Measurements from ENCODE around the gene CCR8.

CCR8 gene

DNA sequence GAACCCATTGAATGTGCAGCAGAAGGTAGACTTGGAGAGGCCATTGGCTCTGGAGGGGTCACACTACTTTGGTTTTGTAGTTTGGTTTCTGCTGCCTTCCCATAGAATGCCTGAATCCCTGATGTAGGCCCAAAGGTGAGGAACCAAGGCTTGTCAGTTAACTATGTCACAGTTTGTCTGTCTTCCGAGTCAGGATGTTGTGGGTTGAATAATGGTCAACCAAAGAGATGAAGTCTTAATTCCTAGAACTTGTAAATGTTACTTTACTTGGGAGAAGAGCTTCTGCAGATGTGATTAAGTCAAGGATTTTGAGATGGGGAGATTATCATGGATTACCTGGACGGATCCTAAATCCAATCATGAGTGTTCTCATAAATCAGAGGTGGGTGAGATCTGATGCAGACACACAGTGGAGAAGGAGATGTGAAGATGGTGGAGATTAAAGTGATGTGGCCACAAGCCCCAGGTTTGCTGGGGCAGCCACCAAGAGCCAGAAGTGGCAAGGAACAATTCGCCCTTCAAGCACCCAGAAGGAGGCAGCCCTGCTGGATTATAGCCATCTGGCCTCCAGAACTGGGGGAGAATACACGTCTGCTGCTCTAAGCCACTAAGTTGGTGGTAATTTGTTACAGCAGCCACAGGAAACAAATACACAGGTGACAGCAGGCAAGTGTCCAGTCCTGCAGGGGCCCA is 2.3 kb upstream of the CCR8 start:
- TF ChIP-seq CTCF (conservative IDR thresholded peaks at IDR 0.05) = no peak
- no peak overlapping the region for H3K27ac ChIP-seq

DNA sequence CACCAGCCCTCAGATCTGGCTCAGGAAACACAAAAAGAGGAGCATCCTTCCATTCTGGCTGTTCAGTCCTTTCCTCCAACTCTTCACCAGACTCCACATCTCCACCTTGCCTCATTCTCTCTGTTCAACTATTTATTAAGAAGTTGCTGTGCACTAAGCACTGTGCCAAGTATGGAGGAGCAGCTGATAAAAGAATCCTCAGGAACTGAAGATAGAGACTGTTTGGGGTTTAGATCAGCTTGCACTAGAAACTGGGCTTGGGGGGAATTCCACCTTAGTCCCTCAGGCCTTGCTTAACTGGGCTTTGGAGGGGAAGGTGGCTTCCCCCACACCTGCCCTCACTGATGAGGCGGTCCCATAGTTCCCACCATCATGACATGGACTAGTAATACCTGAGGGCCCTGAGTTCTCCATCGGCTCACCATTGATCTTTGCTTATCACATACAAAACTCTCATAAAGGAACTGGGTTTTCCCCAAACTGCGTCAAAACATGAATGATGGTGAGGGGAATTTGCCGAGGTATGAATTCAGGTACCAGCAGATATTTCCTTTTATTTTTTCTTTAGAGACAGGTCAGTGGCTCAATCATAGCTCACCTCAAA is 1.7 kb upstream of the CCR8 start:
- no peak for TF ChIP-seq CTCF (conservative IDR thresholded peaks at IDR 0.05)
- no peak overlapping the region for H3K27ac ChIP-seq

DNA sequence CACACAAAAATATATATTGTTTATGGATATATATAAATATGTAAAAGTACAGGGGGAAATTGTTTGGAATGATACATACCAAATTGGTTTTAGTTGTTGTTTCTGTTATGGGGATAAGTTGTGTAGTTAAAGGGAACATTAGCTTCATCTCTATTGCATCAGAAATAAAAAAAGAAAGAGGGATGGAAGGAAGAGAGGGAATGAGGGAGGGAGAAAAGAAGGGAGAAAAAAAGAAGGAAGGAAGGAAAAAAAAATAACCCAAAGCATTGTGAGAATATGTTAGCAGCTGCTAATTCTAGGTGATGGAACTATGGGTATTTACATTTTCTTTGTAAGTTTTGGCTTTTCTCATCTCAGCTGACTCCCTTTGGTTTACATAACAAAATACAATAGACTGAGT is 1.3 kb downstream of the CCR8 start:
- no peak for TF ChIP-seq CTCF (conservative IDR thresholded peaks at IDR 0.05)
- H3K27ac ChIP-seq = no peak overlapping the region

DNA sequence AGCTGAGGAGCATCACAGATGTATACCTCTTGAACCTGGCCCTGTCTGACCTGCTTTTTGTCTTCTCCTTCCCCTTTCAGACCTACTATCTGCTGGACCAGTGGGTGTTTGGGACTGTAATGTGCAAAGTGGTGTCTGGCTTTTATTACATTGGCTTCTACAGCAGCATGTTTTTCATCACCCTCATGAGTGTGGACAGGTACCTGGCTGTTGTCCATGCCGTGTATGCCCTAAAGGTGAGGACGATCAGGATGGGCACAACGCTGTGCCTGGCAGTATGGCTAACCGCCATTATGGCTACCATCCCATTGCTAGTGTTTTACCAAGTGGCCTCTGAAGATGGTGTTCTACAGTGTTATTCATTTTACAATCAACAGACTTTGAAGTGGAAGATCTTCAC is 3.0 kb downstream of the CCR8 start:
- TF ChIP-seq CTCF (conservative IDR thresholded peaks at IDR 0.05) = no peak

DNA sequence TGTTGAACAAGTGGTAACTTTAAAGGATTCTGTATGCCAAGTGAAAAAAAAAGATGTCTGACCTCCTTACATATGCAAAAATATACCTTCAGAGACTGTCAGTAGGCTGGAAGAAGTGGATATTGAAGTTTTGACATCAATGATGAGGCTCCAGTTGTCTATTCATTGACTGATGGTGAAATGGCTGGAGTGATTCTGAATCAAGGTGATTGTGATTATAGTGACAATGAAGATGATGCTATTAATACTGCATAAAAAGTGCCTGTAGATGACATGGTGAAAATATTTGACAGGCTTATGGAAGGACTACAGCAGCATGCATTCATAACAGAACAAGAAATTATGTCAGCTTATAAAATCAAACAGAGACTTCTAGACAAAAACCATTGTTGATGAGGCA is 4.1 kb downstream of the CCR8 start:
- TF ChIP-seq CTCF (conservative IDR thresholded peaks at IDR 0.05) = no peak
- no peak overlapping the region for H3K27ac ChIP-seq

More for the DNA sequence above, 3.0 kb downstream of the CCR8 start:
- H3K27ac ChIP-seq = no peak overlapping the region

GRCh38 chr3:39334205-39334604 is 4.7 kb downstream of the CCR8 start:
- no peak overlapping the region for H3K27ac ChIP-seq
- no peak for TF ChIP-seq CTCF (conservative IDR thresholded peaks at IDR 0.05)

- TF ChIP-seq CTCF (conservative IDR thresholded peaks at IDR 0.05) = no peak
- H3K27ac ChIP-seq = no peak overlapping the region
These were observed 8.7 kb downstream of the CCR8 start for GRCh38 chr3:39338201-39338600.
